Naive thymus-derived CD4-positive, alpha-beta T cell (primary cell): ENCODE data around the gene ECHDC3. TPM values are rescaled to one million over a fixed set of nuclear protein-coding genes. Genes with fewer than 3 reads are reported as not detected.

ENCODE experiments used
- ATAC-seq: fragments of 150-1000 bp; cut with Tn5 transposase; 2 replicates; pipeline ENCODE4 v1.10.0; 2021; ENCODE audit warnings: mild to moderate bottlenecking, moderate library complexity
- CTCF ChIA-PET: fragments of 350-600 bp; sonication (Branson Sonifier 250); formaldehyde crosslinking; loops from one replicate; lab custom pipeline; 2021; ENCODE audit warnings: antibody characterized with exemption; lab: Charles Lee
- POLR2A ChIA-PET: fragments of 350-600 bp; sonication (Branson Sonifier 250); formaldehyde crosslinking; loops from one replicate; lab custom pipeline; 2021; ENCODE audit warnings: antibody characterized with exemption, inconsistent platforms; lab: Charles Lee
- DNase-seq, 9 donors: peaks; one replicate each; pipeline versions ENCODE4 v3.0.0 to v3.0.0-alpha.2; 2020 to 2022; ENCODE audit warnings: mixed read lengths in 1 of 9
- H3K27ac ChIP-seq: one replicate; pipeline ENCODE4 v1.7.0; 2013; ENCODE audit warnings: mild to moderate bottlenecking, low read depth, low read length, moderate library complexity
- H3K27me3 ChIP-seq, 2 donors: one replicate each; pipeline ENCODE4 v1.7.0; 2013; ENCODE audit warnings: low read length in 2 of 2, mild to moderate bottlenecking in 2 of 2, moderate library complexity in 2 of 2; ENCODE audit not compliant: control insufficient read depth in 2 of 2, insufficient read depth in 2 of 2
- H3K36me3 ChIP-seq, 3 experiments: 1 replicate in 2 of 3; 2 replicates in 1 of 3; pipeline ENCODE4 v1.7.0; 2013; ENCODE audit warnings: low read length in 3 of 3, mild to moderate bottlenecking in 3 of 3, moderate library complexity in 1 of 3; ENCODE audit not compliant: insufficient read depth in 3 of 3, control insufficient read depth in 2 of 3
- H3K4me1 ChIP-seq, 2 donors: one replicate each; pipeline ENCODE4 v1.7.0; 2013; ENCODE audit warnings: low read length in 2 of 2, mild to moderate bottlenecking in 2 of 2, moderate library complexity in 1 of 2; ENCODE audit not compliant: control insufficient read depth in 2 of 2, insufficient read depth in 2 of 2
- H3K4me3 ChIP-seq: 2 replicates; pipeline ENCODE4 v1.7.0; 2013; ENCODE audit warnings: mild to moderate bottlenecking, low read length
- H3K9me3 ChIP-seq, 3 experiments: 1 replicate in 2 of 3; 2 replicates in 1 of 3; pipeline ENCODE4 v1.7.0; 2013; ENCODE audit warnings: low read length in 3 of 3; ENCODE audit not compliant: control insufficient read depth in 2 of 3
- H3K27ac Mint-ChIP-seq, 9 donors: one replicate each; pipeline ENCODE4 v1.8.0; 2020 to 2022; ENCODE audit warnings: mixed read lengths in 9 of 9, mild to moderate bottlenecking in 8 of 9, moderate library complexity in 5 of 9, inconsistent platforms in 2 of 9
- H3K27me3 Mint-ChIP-seq, 5 donors: one replicate each; pipeline ENCODE4 v1.8.0; 2021 to 2022; ENCODE audit warnings: mixed read lengths in 5 of 5, mild to moderate bottlenecking in 1 of 5
- H3K36me3 Mint-ChIP-seq, 5 donors: one replicate each; pipeline ENCODE4 v1.8.0; 2020 to 2022; ENCODE audit warnings: mixed read lengths in 5 of 5, mild to moderate bottlenecking in 3 of 5, inconsistent platforms in 1 of 5
- H3K4me1 Mint-ChIP-seq, 7 donors: one replicate each; pipeline ENCODE4 v1.8.0; 2020 to 2022; ENCODE audit warnings: mixed read lengths in 7 of 7, mild to moderate bottlenecking in 3 of 7, inconsistent platforms in 1 of 7
- H3K4me3 Mint-ChIP-seq, 10 donors: one replicate each; pipeline ENCODE4 v1.8.0; 2020 to 2022; ENCODE audit warnings: mild to moderate bottlenecking in 10 of 10, mixed read lengths in 10 of 10, moderate library complexity in 6 of 10, inconsistent platforms in 2 of 10
- H3K9me3 Mint-ChIP-seq, 11 donors: one replicate each; pipeline ENCODE4 v1.8.0; 2020 to 2022; ENCODE audit warnings: mixed read lengths in 11 of 11, mild to moderate bottlenecking in 4 of 11, inconsistent platforms in 1 of 11, moderate library complexity in 1 of 11
- intact Hi-C, 2 donors: fragments of 100-400 bp; cut with micrococcal nuclease; formaldehyde crosslinking; loops; one replicate each; pipeline ENCODE4 v1.15.1; 2023
- polyA plus RNA-seq, 2 donors: library from polyadenylated mRNA; unstranded; fragments of 300-500 nt; fragmentation: Illumina TruSeq; gene quantifications; one replicate each; pipeline ENCODE4 v1.2.3, GENCODE V29; 2021
- total RNA-seq, 6 experiments: library from RNA in 5 of 6; stranded (reverse) in 5 of 6; gene quantifications; 1 replicate in 5 of 6; 2 replicates in 1 of 6; pipeline ENCODE4 v1.2.3 and lab custom pipeline; 2021 to 2026

Gene ECHDC3
- total and polyA plus RNA-seq, 7 experiments from 2014 or later = 0.36 to 2.5 (median 0.57) TPM; not detected in 3

DNA sequence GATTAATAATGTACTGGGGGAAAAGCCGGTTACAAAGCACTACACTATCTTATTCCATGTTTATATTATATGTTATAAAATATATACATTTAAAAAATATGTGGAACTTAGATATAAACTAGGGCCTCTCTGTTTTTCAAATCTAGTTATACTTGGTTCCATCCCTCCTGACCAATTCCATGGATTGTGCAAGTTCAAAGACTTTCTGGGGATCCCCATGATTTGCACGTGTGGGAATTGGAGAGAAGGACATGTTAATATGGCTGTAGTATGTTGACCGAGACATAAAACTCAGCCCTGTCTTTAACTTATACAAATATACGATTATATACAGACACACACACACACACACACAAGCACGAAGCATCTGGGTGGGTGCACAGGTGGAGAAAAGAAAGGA is 18.8 kb upstream of the ECHDC3 start:
- Mint-ChIP-seq H3K27me3 (peaks cover 0 to 50% (median 5%) of the 10 kb centered on the region in 5 donors), H3K27ac (no peak overlapping the region), H3K36me3 (no peaks in the 10 kb centered on the region), H3K4me3 (no peak overlapping the region), H3K9me3 (peaks cover 0 to 7% (median 1%) of the 10 kb centered on the region in 11 donors), H3K4me1 (peaks cover 0 to 8% (median 5%) of the 10 kb centered on the region in 7 donors)
- H3K4me3 ChIP-seq = no peak overlapping the region
- peaks cover 0 to 2% (median 0%) of the 10 kb centered on the region in 3 experiments for H3K9me3 ChIP-seq
- CTCF ChIA-PET = interaction anchor here (1.3 to 2.9 kb wide), 2 partner anchors 48 to 208 kb away, joined by 4 to 19 read pairs; no protein-coding TSS in a partner anchor
- DNase-seq (no peak), ATAC-seq (no peak)
- H3K36me3 ChIP-seq = no peaks in the 10 kb centered on the region
- intact Hi-C loops = no loop called here
- no peaks in the 10 kb centered on the region for H3K27me3 ChIP-seq
- H3K27ac ChIP-seq = no peak overlapping the region
- H3K4me1 ChIP-seq = no peaks in the 10 kb centered on the region
- POLR2A ChIA-PET = interaction anchor here (0.7 kb wide), 1 partner anchor 13 kb away, joined by 4 read pairs; no protein-coding TSS in a partner anchor

DNA sequence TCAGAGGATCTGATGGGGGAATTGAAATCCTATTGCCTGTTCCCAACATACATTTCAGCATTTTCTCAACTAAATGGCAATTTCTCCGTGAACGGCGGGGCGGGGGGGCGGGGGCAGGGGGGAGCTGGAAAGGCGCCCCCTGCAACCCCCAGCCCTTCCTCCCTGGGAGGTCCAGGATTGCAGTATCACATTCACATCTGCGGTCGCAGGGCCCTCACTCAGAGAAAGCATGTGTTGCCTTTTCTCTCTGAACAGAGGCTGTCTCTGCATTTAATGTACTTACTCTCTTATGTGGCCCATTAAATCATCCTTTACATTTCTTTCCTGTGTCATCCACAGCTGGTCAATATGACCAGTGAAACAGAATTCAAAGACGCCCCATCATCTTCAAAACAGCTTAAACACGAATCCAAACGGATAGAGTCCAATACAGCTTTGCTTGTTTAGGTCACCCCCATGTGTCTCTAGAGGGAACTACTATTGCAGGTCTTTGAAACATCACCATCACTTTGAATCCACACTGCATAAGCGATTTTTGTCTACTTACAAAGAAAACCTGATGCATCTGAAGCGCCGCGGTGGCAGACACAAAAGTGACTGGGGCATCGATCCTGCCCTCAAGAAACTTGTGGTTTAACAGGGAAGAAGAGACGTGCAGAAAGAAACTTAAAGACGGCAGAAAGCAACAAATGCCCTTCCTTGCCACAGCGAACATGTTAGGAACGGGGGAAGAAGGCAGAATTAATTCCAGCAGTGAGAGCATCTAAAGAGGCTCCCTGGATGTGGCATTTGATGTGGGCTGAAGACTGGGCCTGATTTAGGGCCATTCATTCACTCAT is 17.0 kb upstream of the ECHDC3 start:
- CTCF ChIA-PET = interaction anchor here (0.6 to 4.7 kb wide), 11 partner anchors 13 to 210 kb away, joined by 3 to 29 read pairs (median 3); no protein-coding TSS in a partner anchor
- peaks cover 0 to 4% (median 0%) of the 10 kb centered on the region in 5 donors for H3K36me3 Mint-ChIP-seq
- peaks cover 0 to 8% (median 5%) of the 10 kb centered on the region in 7 donors for H3K4me1 Mint-ChIP-seq
- DNase-seq = peak in 7 of 9 donors; percentile 25 to 61 (median 55)
- no peak overlapping the region for H3K4me3 ChIP-seq
- POLR2A ChIA-PET = interaction anchor here (0.6 kb wide), 1 partner anchor 57 kb away, joined by 3 read pairs; no protein-coding TSS in a partner anchor
- H3K36me3 ChIP-seq = no peaks in the 10 kb centered on the region
- H3K9me3 ChIP-seq = peaks cover 0 to 4% (median 0%) of the 10 kb centered on the region in 3 experiments
- H3K27ac Mint-ChIP-seq = peak overlapping the region in 1 of 9 donors; percentile 13
- H3K27me3 ChIP-seq = no peaks in the 10 kb centered on the region
- no peaks in the 10 kb centered on the region for H3K4me1 ChIP-seq
- peak; percentile 81 for ATAC-seq
- H3K27me3 Mint-ChIP-seq = peaks cover 0 to 43% (median 5%) of the 10 kb centered on the region in 5 donors
- H3K27ac ChIP-seq = no peak overlapping the region
- H3K9me3 Mint-ChIP-seq = peaks cover 0 to 12% (median 5%) of the 10 kb centered on the region in 11 donors
- peak overlapping the region in 1 of 10 donors; percentile 44 for H3K4me3 Mint-ChIP-seq
- intact Hi-C loops = loop anchor here (1.0 to 5.0 kb wide), 6 partner anchors 33 to 210 kb away; no protein-coding TSS in a partner anchor

DNA sequence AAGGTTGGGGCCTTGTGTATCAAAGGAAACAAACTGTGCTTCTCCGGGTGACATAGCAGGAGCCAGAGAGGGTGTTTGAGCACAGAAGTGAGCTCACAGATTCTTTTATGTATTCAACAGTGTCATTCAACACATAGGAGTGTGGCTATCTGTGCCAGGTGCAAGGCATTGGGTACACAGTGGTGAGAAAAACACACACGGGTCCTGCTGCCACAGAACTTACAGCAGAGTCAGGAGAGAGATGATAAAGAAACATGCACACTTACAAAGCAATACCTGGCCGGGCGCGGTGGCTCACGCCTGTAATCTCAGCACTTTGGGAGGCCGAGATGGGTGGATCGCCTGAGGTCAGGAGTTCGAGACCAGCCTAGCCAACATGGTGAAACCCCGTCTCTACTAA is 16.3 kb upstream of the ECHDC3 start:
- Histone ChIP-seq H3K27me3 (no peaks in the 10 kb centered on the region), H3K27ac (no peak overlapping the region), H3K4me3 (no peak overlapping the region), H3K4me1 (no peaks in the 10 kb centered on the region), H3K9me3 (peaks cover 0 to 4% (median 0%) of the 10 kb centered on the region in 3 experiments), H3K36me3 (no peaks in the 10 kb centered on the region)
- peaks cover 0 to 14% (median 5%) of the 10 kb centered on the region in 11 donors for H3K9me3 Mint-ChIP-seq
- H3K27me3 Mint-ChIP-seq = peaks cover 0 to 36% (median 5%) of the 10 kb centered on the region in 5 donors
- POLR2A ChIA-PET = no interaction called here
- peaks cover 0 to 4% (median 0%) of the 10 kb centered on the region in 5 donors for H3K36me3 Mint-ChIP-seq
- ATAC-seq = no peak
- CTCF ChIA-PET = interaction anchor here (2.9 to 4.7 kb wide), 2 partner anchors 32 to 211 kb away, joined by 19 to 29 read pairs; no protein-coding TSS in a partner anchor
- peaks cover 0 to 8% (median 5%) of the 10 kb centered on the region in 7 donors for H3K4me1 Mint-ChIP-seq
- intact Hi-C loops = loop anchor here (1.0 to 5.0 kb wide), 6 partner anchors 32 to 211 kb away; no protein-coding TSS in a partner anchor
- no peak overlapping the region for H3K4me3 Mint-ChIP-seq
- DNase-seq = no peak
- H3K27ac Mint-ChIP-seq = no peak overlapping the region

DNA sequence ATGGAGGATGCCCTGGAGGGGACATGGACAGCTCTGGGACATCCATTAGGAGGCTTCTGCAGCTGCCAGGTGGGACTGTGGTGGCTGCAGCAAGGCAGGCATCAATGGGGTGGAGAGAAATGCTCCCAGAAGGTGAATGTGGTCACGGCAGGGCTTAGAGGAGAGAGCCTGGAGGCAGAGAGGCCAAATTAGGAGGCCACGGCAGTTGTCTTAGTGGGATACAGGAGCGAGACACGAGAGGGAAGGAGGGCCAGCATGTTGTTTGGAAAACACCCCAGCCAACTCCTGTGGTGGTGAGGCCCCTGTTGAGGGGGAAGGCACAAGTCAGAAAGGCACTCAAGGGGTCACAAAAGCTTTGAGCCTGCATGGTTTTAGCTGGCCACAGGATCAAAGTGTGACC is 14.6 kb upstream of the ECHDC3 start:
- peaks cover 0 to 29% (median 5%) of the 10 kb centered on the region in 5 donors for H3K27me3 Mint-ChIP-seq
- H3K4me1 ChIP-seq = no peaks in the 10 kb centered on the region
- peaks cover 0 to 4% (median 0%) of the 10 kb centered on the region in 5 donors for H3K36me3 Mint-ChIP-seq
- DNase-seq (no peak), ATAC-seq (no peak)
- POLR2A ChIA-PET = no interaction called here
- no peaks in the 10 kb centered on the region for H3K36me3 ChIP-seq
- H3K27ac Mint-ChIP-seq = no peak overlapping the region
- H3K27ac ChIP-seq = no peak overlapping the region
- CTCF ChIA-PET = interaction anchor here (0.8 to 4.7 kb wide), 4 partner anchors 30 to 213 kb away, joined by 3 to 29 read pairs (median 4); no protein-coding TSS in a partner anchor
- peaks cover 0 to 6% (median 5%) of the 10 kb centered on the region in 7 donors for H3K4me1 Mint-ChIP-seq
- H3K4me3 Mint-ChIP-seq = no peak overlapping the region
- peaks cover 0 to 4% (median 0%) of the 10 kb centered on the region in 3 experiments for H3K9me3 ChIP-seq
- H3K9me3 Mint-ChIP-seq = peaks cover 0 to 14% (median 5%) of the 10 kb centered on the region in 11 donors
- no peaks in the 10 kb centered on the region for H3K27me3 ChIP-seq
- intact Hi-C loops = loop anchor here in 1 of 2 donors (5.0 kb wide), 1 partner anchor 95 kb away; no protein-coding TSS in a partner anchor
- H3K4me3 ChIP-seq = no peak overlapping the region

DNA sequence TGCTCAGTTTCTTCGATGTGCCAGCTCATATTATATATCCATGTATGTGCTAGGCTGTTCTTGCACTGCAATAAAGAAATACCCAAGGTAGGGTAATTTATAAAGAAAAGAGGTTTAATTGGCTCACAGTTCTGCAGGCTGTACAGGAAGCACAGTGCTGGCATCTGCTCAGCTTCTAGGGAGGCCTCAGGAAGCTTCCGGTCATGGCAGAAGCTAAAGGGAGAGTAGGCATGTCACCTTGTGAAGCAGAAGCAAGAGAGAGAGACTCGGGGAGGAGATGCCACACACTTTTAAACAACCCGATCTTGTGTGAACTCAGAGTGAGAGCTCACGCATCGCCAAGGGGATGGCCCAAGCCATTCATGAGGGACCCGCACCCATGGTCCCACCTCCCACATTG is 13.8 kb upstream of the ECHDC3 start:
- no peak overlapping the region for H3K4me3 ChIP-seq
- H3K27me3 ChIP-seq = no peaks in the 10 kb centered on the region
- Mint-ChIP-seq H3K4me3 (no peak overlapping the region), H3K36me3 (peaks cover 0 to 4% (median 0%) of the 10 kb centered on the region in 5 donors), H3K9me3 (peaks cover 0 to 14% (median 5%) of the 10 kb centered on the region in 11 donors), H3K27ac (no peak overlapping the region), H3K4me1 (peaks cover 0 to 6% (median 5%) of the 10 kb centered on the region in 7 donors), H3K27me3 (peaks cover 0 to 25% (median 5%) of the 10 kb centered on the region in 5 donors)
- no peak for DNase-seq
- no peak overlapping the region for H3K27ac ChIP-seq
- ATAC-seq = no peak
- intact Hi-C loops = loop anchor here in 1 of 2 donors (5.0 kb wide), 1 partner anchor 96 kb away; no protein-coding TSS in a partner anchor
- no peaks in the 10 kb centered on the region for H3K4me1 ChIP-seq
- no peaks in the 10 kb centered on the region for H3K36me3 ChIP-seq
- ChIA-PET POLR2A (no interaction called here), CTCF (interaction anchor here (0.8 to 4.7 kb wide), 3 partner anchors 29 to 214 kb away, joined by 3 to 29 read pairs (median 4); no protein-coding TSS in a partner anchor)
- peaks cover 0 to 4% (median 0%) of the 10 kb centered on the region in 3 experiments for H3K9me3 ChIP-seq

DNA sequence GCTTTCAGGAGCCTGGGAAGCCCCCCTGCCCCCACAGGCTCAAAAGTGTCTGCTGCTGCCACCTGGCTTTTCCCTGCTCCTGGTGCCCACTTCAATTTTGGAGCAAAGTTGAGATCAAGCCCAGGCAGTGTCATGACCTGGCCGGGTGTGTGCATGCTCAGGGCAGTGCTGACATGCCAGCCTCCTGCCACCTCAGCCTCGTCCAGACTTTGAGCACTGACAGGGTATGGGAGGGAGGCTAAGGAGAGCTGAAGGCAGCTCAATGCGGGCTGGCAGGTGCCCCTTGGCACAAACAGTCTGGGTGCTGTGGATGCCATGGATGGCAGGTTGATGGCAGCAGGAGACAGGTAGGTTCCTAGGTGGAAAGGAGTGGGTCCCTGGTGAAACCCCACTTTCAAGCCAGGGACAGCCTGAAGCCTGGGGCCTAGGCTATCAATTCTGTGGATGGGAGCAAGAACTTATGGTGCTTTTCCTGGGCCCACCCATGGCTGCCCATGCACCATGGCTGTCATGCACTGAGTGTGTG is 12.3 kb upstream of the ECHDC3 start:
- POLR2A ChIA-PET = no interaction called here

More for the DNA sequence above, 12.3 kb upstream of the ECHDC3 start:
- Mint-ChIP-seq H3K27ac (no peak overlapping the region), H3K36me3 (peaks cover 0 to 4% (median 0%) of the 10 kb centered on the region in 5 donors), H3K27me3 (peaks cover 0 to 20% (median 5%) of the 10 kb centered on the region in 5 donors), H3K4me3 (no peak overlapping the region), H3K9me3 (peaks cover 0 to 14% (median 5%) of the 10 kb centered on the region in 11 donors), H3K4me1 (peaks cover 0 to 6% (median 5%) of the 10 kb centered on the region in 7 donors)
- Histone ChIP-seq H3K27me3 (no peaks in the 10 kb centered on the region), H3K27ac (no peak overlapping the region), H3K36me3 (no peaks in the 10 kb centered on the region), H3K9me3 (peaks cover 0 to 4% (median 0%) of the 10 kb centered on the region in 3 experiments), H3K4me3 (no peak overlapping the region), H3K4me1 (no peaks in the 10 kb centered on the region)
- CTCF ChIA-PET = interaction anchor here (0.6 to 1.3 kb wide), 2 partner anchors 214 to 216 kb away, joined by 3 to 4 read pairs; no protein-coding TSS in a partner anchor
- DNase-seq (no peak), ATAC-seq (no peak)
- intact Hi-C loops = loop anchor here in 1 of 2 donors (5.0 kb wide), 1 partner anchor 98 kb away; no protein-coding TSS in a partner anchor
